Activated CD4-positive, alpha-beta T cell treated with anti-CD3 and anti-CD28 coated beads, Interleukin-2, amount 50 U/mL, for 16 hours (primary cell): ENCODE results near the gene LDAF1.
"Not testable (repeated sequence)": the region's sequence is repeated elsewhere in the genome, so short reads cannot be mapped to it uniquely, and the experiment has no call there.

ENCODE experiments used
- DNase-seq: peaks from one replicate; pipeline ENCODE4 v3.0.0-alpha.2; 2020

LDAF1 gene

DNA sequence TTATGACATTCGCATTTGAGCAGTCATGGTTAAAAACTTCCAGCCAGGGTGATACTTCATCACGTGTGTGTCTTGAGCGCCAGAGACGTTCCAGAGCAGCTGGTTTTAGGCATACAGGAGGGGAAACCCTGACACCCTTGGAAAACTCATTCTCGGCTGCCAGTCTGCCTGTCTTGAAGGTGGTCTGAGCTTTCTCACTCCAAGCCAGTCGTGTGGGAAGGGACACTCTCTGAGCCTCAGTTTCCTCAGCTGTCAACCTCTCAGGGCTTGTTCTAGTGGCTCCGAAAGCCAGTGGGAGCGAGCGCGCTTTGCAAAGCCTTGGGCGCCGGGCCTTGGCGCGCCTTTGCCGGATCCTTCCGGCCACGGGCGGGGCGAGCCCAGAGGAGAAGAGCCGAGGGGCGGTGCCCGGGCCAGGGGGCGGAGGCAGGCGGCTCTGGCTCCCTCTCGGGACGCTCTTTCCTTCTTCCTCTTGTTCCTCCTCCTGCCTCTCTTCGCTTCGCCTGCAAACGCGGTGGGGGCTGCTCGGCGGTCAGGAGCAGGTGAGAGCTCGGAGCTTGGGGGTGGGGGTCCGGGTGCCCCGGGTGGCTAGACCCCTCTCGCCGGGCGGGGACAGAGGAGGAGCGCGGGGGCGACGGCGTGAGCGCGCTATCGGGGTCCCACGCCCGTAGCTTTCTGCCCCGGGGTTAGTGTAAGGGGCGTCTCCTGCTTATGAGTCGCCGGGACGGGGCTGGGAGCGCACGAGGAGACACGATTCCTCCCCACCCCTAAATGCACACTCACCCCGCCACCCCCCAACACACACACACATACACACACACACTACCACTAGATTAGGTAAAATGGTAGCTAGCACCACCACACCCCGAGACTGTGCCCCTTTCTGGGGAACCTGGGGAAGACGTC, at the start of gene LDAF1:
TSS of gene LDAF1 (plus strand) at position 467 of the 903 bp plus-strand sequence. CDS start 2,509 bp downstream, outside the sequence.
- DNase-seq = peak; percentile 80

DNA sequence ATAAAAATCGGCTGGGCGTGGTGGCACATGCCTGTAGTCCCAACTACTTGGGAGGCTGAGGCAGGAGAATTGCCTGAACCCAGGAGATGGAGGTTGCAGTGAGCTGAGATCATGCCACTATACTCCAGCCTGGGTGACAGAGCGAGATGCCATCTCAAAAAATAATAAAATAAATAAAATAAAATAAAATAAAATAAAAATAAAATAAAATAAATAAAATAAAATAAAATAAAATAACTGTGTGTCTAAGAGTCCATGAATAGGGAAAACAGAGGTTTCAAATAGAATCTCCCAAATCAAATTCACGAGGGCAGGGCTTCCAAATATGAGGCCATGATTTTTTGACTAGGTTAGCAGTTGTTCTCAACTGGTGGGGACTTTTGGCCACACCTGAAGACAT, 42.9 kb upstream of the LDAF1 start:
- DNase-seq = not testable (repeated sequence)

DNA sequence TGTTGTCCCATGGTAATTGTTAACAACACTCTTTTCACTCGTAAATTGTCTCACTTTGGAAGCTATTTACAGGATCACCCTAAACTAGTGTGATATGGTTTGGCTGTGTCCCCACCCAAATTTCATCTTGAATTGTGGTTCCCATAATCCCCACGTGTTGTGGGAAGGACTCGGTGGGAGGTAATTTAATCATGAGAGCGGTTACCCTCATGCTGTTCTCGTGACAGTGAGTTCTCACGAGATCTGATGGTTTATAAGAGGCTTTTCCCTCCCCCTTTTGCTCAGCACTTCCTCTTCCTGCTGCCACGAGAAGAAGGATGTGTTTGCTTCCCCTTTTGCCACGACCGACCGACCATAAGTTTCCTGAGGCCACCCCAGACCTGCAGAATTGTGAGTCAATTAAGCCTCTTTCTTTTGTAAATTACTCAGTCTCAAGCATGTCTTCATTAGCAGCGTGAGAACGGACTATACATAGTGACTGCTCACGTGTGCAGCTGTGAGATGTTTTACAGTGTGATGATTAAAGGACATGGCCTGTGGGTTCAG, 42.3 kb upstream of the LDAF1 start:
- no peak for DNase-seq

GRCh38 chr16:21117567-21117966, 40.9 kb upstream of the LDAF1 start:
- DNase-seq = no peak

DNA sequence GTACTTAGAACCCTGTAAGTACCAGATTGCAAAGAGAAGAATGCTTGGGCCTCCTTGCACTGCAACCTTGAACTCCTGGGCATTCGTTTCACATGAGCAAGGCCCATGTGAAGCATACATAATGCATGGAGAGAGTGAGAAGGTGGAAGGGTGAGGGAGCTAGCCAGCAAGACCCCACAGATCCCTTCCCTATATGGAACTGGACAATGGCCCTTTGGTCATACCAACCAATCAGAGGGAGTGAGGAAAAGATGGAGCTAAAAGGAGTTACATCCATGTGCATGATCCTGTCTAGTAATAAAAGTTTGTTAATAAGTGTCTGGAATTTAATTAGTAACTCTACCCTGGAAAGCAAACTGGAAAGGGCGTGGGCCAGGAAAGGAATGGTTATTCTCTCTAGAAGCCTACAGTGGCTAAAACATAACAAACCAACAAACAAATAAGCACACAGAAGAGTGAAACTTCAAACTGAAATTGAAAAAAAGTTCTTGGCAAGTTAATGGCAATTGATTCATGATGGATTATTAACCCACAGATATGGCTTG, 37.4 kb upstream of the LDAF1 start:
- no peak for DNase-seq

DNA sequence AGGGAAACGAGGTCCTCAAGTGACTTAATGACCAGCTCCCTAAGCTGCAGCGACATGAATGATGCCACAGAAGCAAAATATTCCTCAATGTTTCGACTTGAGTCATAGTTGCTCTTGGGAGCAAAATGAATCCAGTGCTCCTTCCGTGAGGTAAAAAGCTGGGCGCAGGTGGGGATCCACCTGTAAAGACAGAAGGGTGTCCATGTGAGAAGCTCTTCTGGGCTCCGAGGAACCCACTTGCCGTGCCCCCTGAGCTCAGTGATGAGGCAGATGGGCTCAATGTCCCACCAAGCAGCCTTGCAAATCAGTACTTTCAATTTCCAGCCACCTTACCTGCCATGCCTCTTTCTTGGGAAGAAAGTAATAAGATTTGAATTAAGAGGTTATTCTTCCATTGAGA, 33.3 kb upstream of the LDAF1 start:
- DNase-seq = no peak

- no peak for DNase-seq
These were observed 32.0 kb upstream of the LDAF1 start for GRCh38 chr16:21126518-21126917.

DNA sequence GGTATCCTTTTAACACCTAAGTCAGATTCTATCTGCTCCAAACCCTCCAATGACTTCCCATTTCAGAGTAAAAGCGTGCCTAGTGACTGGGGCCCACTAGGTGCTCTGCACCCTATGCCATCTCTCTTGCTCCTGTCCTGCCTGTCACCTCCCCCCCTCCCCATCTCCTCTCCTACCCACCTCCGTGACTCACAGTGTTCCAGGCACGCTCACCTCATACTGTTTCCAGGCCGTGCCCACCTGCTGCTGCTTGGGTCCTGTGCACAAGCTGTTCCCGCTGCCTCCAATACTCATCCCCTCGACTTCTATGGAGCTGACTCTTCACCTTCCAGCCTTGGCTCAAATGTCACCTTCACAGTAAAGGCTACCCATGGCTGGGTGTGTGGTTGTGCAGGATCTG, 29.5 kb upstream of the LDAF1 start:
- no peak for DNase-seq

DNA sequence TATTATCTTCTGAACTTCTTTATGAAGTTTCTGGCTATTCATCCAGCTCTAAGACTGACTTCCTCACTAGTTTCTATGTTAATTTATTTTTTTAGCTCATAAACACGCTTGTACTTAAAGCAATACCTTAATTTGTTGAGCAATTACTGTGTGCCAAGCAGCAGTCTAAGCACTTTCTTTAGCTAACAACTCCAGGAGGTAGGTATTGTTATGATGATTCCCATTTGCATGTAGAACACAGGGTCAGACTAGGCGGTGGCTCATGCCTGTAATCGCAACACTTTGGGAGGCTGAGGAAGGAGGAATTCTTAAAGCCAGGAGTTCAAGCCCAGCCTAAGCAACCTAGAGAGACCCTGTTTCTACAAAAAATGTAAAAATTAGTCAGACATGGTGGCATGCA, 27.7 kb upstream of the LDAF1 start:
- no peak for DNase-seq

DNA sequence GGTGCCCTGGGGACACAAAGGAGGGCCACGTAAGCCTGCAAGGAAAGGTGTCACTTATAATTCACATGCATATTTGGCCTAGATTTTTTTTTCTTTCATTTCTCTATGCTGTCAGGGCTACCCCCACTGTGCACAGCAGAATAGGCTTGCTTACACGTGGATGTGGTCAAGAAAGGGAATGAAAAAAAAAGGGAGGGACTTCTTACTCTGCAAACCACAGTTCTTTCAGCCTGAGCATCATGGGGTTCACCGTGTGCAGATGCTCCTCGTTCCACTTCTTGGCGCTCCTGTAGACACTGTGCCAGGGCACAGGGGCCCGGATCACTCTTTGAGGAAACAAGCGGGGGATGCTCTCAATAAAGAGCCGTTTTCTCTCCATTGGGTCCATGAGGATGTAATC, 24.4 kb upstream of the LDAF1 start:
- DNase-seq = no peak

DNA sequence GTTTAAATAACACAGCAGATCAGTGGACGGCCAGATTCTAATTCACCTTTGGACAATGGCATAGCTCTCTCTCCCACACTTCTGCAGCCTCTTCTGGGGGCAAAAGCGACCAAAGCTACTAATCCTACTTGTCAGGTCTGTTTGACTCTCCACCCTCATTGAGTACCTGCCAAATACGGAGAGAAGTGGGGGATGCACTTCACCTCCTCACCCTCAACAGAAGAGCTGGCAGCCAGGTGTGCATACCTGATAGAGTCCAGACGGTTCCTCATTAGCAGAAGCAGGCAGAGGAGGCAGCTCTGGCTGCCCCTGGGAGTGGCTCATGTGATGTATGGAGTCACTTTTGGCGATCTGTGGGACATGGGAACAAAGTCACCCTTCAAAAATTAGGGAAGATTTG, 12.7 kb upstream of the LDAF1 start:
- DNase-seq = no peak

DNA sequence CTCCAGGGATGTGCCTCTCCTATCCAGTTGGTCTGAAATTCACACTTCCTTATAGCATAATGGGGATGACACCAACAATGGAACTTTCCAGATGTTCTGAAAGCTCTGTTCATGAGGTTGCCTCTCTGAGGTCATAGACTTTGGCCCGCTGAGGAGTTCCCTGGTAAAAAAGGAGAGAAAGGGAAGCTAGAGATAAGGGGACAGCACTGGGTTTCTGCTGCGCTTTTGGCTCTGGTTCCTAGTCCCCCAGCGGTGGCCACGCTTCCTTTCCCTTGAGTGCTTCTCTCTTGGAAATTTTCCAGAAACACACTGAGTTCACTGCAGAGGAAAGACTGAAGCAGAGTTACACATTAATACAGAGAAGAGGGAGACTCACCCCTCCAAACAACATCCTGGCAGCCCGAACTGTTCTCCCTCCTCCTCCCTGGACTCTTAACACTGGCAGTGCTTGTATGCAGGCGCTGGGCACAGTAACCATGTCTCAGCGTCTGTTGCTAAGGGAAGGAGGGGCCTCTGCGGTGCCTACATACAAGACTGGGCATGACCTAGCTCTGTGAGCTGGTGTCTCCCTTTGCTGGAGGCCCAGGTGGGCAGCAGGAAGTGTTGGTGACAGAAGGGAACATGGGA, 8.0 kb upstream of the LDAF1 start, which contains the start of gene DNAH3:
TSS of gene DNAH3 (minus strand) at position 472 of the 627 bp plus-strand sequence. CDS start 527 bp downstream, outside the sequence.
- no peak for DNase-seq

- not testable (repeated sequence) for DNase-seq
These were observed 6.1 kb upstream of the LDAF1 start for GRCh38 chr16:21152160-21153030.

DNA sequence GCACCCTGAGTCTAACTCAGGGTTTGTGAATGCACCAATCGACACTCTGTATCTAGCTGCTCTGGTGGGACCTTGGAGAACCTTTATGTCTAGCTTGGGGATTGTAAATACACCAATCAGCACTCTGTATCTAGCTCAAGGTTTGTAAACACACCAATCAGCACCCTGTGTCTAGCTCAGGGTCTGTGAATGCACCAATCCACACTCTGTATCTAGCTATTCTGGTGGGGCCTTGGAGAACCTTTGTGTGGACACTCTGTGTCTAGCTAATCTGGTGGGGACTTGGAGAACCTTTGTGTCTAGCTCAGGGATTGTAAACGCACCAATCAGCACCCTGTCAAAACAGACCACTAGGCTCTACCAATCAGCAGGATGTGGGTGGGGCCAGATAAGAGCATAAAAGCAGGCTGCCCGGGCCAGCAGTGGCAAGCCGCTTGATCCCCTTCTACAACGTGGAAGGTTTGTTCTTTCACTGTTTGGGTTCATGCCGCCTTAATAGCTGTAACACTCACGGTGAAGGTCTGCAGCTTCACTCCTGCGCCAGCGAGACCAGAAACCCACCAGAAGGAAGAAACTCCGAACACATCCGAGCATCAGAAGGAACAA, 5.2 kb upstream of the LDAF1 start:
- not testable (repeated sequence) for DNase-seq

GRCh38 chr16:21156011-21156410, 2.5 kb upstream of the LDAF1 start:
- DNase-seq = not testable (repeated sequence)

DNA sequence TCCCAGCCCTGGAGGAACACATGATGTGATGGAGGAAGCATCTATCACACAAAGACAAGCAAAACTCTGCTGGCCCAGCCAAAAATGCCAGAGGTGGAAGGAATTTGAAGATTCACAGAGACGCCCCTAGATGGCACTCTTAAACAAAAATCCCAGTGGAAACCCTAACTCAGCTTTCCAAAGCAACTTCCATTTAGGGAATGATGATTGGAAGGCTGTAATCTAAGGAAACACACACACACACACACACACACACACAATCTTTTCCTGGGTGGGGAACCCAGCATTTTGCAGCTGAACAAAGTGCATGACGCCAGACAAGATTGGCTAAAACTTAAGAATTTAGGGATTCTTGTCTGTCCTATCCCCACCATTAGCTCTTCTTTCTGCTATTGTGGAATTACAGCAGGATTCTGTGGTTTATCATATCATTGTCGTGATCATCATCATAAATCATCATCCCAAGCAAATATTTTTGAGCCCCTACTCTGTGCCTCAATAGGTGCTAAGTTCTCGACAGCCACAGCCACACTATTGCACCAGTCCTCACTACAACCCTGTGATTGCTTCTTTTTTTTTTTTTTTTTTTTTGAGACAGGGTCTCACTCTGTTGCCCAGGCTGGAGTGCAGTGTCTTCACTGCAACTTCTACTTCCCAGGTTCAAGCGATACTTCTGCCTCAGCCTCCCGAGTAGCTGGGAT, 1.6 kb upstream of the LDAF1 start:
- DNase-seq = peak; percentile 28

- no peak for DNase-seq
These were observed 842 bp upstream of the LDAF1 start for GRCh38 chr16:21157632-21158031.

DNA sequence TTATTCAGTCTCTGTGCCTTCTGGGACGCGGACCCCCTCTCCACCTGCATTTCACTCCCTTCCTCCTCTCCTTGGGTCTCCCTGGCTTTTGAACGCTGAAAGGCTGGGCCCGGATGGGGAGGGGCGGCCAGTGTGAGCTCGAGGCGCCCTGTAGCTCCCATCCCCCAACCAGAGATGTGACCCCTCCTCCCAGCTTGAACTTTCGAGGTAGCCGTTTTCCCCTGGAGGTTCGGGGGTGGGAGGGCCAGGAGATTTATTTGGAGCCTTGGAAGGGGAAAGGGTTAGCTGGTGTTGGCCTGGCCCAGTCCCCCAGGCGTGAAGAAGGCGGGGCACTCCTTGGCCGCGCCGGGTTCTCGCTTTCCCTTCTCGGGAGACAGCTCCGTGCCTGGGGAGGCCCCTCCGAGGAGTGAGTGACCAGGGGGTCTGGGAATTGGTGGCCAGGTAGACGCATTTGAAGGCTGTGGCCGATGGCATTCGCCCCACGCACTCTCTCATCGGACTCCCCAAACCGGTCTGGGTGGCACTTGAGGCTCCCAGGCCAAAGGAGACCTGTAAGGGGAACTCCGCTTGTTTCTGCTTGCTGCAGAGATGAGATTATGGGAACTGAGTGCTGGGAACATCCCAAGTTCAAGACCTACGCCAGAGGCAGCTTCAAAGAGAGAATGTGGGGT, 942 bp downstream of the LDAF1 start:
- DNase-seq = no peak

GRCh38 chr16:21160276-21160675, 1.8 kb downstream of the LDAF1 start:
- no peak for DNase-seq

GRCh38 chr16:21161211-21161610, 2.7 kb downstream of the LDAF1 start:
- no peak for DNase-seq

DNA sequence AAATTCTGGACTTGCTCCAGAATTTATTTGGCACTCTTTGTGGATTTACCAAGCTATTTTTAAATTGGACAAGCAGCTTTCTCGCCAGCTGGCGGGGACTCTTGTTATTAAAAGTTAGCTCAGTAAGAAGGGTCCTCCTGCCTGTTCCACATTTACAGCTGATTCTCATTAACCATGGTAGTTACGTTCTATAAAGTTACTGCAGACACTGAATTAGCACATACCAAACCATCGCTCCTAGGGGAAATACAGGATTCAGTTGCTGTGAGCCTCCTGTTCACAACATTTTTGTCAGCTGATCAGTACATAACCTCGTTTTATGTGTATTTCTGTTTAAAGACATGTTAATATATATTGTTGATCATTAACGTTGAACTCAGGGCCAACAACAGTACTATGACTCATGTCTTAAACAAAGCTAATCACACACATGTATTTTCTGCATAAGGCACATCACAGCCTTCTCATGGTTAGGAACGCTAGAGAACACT, 4.2 kb downstream of the LDAF1 start:
- no peak for DNase-seq
